Measurements from ENCODE around the gene DUSP14.

DNA sequence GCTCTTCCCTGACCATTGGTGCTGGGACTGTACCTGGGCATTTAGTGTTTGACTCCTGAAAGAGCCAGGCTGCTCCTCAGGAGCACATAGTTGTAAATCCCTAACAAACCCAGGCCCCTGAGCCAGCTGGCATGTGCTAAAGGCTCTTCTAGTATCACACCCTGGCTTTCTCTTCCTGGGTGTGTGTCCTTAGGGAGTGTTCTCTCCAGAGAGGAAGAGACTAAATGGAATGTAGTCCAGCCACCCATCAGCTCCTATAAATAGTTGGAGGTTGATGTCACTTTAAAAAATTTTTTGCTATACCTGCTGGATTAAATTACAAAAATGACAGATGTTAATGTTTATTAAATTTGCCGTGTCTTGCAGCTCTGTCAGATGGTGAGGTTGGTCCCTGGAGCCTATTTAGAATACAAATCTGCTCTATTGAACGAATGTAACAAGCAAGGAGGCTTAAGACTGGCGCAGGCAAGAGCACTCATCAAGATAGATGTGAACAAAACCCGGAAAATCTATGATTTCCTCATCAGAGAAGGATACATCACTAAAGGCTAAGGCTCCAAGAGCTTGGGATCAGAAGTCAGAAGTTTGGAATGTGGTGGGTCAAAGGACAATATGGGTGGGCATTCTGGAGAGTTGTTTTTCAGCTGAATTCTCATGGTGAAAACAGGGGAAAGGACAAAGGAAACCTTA is 13.1 kb upstream of the DUSP14 start:
- TF ChIP-seq, protein P1, sequence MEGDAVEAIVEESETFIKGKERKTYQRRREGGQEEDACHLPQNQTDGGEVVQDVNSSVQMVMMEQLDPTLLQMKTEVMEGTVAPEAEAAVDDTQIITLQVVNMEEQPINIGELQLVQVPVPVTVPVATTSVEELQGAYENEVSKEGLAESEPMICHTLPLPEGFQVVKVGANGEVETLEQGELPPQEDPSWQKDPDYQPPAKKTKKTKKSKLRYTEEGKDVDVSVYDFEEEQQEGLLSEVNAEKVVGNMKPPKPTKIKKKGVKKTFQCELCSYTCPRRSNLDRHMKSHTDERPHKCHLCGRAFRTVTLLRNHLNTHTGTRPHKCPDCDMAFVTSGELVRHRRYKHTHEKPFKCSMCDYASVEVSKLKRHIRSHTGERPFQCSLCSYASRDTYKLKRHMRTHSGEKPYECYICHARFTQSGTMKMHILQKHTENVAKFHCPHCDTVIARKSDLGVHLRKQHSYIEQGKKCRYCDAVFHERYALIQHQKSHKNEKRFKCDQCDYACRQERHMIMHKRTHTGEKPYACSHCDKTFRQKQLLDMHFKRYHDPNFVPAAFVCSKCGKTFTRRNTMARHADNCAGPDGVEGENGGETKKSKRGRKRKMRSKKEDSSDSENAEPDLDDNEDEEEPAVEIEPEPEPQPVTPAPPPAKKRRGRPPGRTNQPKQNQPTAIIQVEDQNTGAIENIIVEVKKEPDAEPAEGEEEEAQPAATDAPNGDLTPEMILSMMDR (IDR thresholded peaks at IDR 0.05 in 2 of 3, conservative IDR thresholded peaks at IDR 0.05 in 1 of 3; ENCODE audit: insufficient read depth in 2 of 3, low read depth in 1 of 3, low read length in 3 of 3), result no peak
- TF ChIP-seq POLR2A (conservative IDR thresholded peaks at IDR 0.05) (no peak), HDAC1 (IDR thresholded peaks at IDR 0.05) (no peak), TFAM (CRISPR knock-in tag; conservative IDR thresholded peaks at IDR 0.05) (no peak), POLR2AphosphoS2 (IDR thresholded peaks at IDR 0.05; ENCODE audit: low read length) (no peak), CHD2 (IDR thresholded peaks at IDR 0.05; ENCODE audit: low read depth, low read length) (no peak), FUS (optimal IDR thresholded peaks at IDR 0.05; ENCODE audit: low read depth, low read length) (no peak), EP300 (IDR thresholded peaks at IDR 0.05; ENCODE audit: low read length) (no peak)
- TF ChIP-seq, protein P2, sequence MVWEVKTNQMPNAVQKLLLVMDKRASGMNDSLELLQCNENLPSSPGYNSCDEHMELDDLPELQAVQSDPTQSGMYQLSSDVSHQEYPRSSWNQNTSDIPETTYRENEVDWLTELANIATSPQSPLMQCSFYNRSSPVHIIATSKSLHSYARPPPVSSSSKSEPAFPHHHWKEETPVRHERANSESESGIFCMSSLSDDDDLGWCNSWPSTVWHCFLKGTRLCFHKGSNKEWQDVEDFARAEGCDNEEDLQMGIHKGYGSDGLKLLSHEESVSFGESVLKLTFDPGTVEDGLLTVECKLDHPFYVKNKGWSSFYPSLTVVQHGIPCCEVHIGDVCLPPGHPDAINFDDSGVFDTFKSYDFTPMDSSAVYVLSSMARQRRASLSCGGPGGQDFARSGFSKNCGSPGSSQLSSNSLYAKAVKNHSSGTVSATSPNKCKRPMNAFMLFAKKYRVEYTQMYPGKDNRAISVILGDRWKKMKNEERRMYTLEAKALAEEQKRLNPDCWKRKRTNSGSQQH (CRISPR knock-in tag; IDR thresholded peaks at IDR 0.05), result no peak
- TF ChIP-seq, protein P3, sequence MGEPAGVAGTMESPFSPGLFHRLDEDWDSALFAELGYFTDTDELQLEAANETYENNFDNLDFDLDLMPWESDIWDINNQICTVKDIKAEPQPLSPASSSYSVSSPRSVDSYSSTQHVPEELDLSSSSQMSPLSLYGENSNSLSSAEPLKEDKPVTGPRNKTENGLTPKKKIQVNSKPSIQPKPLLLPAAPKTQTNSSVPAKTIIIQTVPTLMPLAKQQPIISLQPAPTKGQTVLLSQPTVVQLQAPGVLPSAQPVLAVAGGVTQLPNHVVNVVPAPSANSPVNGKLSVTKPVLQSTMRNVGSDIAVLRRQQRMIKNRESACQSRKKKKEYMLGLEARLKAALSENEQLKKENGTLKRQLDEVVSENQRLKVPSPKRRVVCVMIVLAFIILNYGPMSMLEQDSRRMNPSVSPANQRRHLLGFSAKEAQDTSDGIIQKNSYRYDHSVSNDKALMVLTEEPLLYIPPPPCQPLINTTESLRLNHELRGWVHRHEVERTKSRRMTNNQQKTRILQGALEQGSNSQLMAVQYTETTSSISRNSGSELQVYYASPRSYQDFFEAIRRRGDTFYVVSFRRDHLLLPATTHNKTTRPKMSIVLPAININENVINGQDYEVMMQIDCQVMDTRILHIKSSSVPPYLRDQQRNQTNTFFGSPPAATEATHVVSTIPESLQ (CRISPR knock-in tag; IDR thresholded peaks at IDR 0.05), result no peak
- TF ChIP-seq, protein P4, sequence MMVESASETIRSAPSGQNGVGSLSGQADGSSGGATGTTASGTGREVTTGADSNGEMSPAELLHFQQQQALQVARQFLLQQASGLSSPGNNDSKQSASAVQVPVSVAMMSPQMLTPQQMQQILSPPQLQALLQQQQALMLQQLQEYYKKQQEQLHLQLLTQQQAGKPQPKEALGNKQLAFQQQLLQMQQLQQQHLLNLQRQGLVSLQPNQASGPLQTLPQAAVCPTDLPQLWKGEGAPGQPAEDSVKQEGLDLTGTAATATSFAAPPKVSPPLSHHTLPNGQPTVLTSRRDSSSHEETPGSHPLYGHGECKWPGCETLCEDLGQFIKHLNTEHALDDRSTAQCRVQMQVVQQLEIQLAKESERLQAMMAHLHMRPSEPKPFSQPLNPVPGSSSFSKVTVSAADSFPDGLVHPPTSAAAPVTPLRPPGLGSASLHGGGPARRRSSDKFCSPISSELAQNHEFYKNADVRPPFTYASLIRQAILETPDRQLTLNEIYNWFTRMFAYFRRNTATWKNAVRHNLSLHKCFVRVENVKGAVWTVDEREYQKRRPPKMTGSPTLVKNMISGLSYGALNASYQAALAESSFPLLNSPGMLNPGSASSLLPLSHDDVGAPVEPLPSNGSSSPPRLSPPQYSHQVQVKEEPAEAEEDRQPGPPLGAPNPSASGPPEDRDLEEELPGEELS (CRISPR knock-in tag; IDR thresholded peaks at IDR 0.05; ENCODE audit: borderline replicate concordance), result no peak
